CD4-positive, alpha-beta T cell treated with Interferon gamma for 1 hour (primary cell): ENCODE data around the gene NDUFAB1.
"Not testable (repeated sequence)": the region's sequence is repeated elsewhere in the genome, so short reads cannot be mapped to it uniquely, and the experiment has no call there.

Source experiments
- DNase-seq: peaks from one replicate; pipeline ENCODE4 v3.0.0-alpha.2; 2020

The NDUFAB1 gene

GRCh38 chr16:23583271-23583670 lies 12.8 kb downstream of the NDUFAB1 start:
- DNase-seq, result not testable (repeated sequence)

- no peak for DNase-seq
Observed at GRCh38 chr16:23581764-23582163, 14.4 kb downstream of the NDUFAB1 start.

GRCh38 chr16:23580391-23580790 lies 15.7 kb downstream of the NDUFAB1 start:
- DNase-seq, result no peak

- DNase-seq, result no peak
Observed at GRCh38 chr16:23579371-23579770, 16.7 kb downstream of the NDUFAB1 start.

GRCh38 chr16:23578101-23578830 lies 17.9 kb downstream of the NDUFAB1 start:
- DNase-seq, result no peak

GRCh38 chr16:23577493-23577892 lies 18.6 kb downstream of the NDUFAB1 start:
- no peak for DNase-seq

GRCh38 chr16:23575834-23576233 lies 20.3 kb downstream of the NDUFAB1 start:
- no peak for DNase-seq

- no peak for DNase-seq
Observed at GRCh38 chr16:23573817-23574216, 22.3 kb downstream of the NDUFAB1 start.

- DNase-seq, result no peak
Observed at GRCh38 chr16:23572394-23572793, 23.7 kb downstream of the NDUFAB1 start.

GRCh38 chr16:23571895-23572294 lies 24.2 kb downstream of the NDUFAB1 start:
- no peak for DNase-seq

- DNase-seq, result peak; percentile 32
Observed at GRCh38 chr16:23570992-23571632, 25.0 kb downstream of the NDUFAB1 start.

- no peak for DNase-seq
Observed at GRCh38 chr16:23567602-23568001, 28.5 kb downstream of the NDUFAB1 start.

- DNase-seq, result no peak
Observed at GRCh38 chr16:23566724-23567123, 29.4 kb downstream of the NDUFAB1 start.

- DNase-seq, result no peak
Observed at GRCh38 chr16:23564575-23565363, 31.3 kb downstream of the NDUFAB1 start.

GRCh38 chr16:23563186-23563585 lies 32.9 kb downstream of the NDUFAB1 start:
- DNase-seq, result no peak

- DNase-seq, result no peak
Observed at GRCh38 chr16:23562505-23562904, 33.6 kb downstream of the NDUFAB1 start.

- DNase-seq, result no peak
Observed at GRCh38 chr16:23561586-23561985, 34.5 kb downstream of the NDUFAB1 start.

- DNase-seq, result no peak
Observed at GRCh38 chr16:23557779-23558702, 38.1 kb downstream of the NDUFAB1 start.

- peak; percentile 96 for DNase-seq
Observed at GRCh38 chr16:23556881-23557778, 39.0 kb downstream of the NDUFAB1 start, which contains the start of the genes EARS2 and UBFD1. TSS of gene EARS2 (minus strand) at chr16:23557350. CDS start at chr16:23557343, 7 bp downstream. TSS of gene UBFD1 (plus strand) at chr16:23557727. CDS start at chr16:23557743, 16 bp downstream.

GRCh38 chr16:23554536-23554935 lies 41.6 kb downstream of the NDUFAB1 start:
- DNase-seq, result no peak

- no peak for DNase-seq
Observed at GRCh38 chr16:23552161-23552560, 44.0 kb downstream of the NDUFAB1 start.
